ENCODE data around the gene MYL10.

DNA sequence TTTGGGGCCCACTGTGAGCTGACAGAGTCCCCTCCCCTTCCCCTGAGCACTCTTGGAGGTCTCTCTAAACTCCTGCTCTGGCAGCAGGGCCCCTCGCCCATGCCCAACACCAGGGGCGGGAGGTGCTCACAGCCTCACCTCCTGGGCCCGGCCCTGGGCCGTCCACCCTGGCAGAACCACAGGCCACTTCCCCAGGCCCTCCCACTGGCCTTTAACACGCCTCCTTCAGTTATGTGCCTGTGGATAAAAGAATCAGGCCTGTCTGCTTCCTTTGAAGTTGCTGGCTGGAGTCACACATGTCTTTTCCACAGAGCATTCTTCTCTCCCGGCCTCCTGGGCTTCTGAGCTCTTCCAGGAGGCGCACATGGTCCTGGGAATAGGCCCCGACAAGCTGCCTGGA, 10.2 kb downstream of the MYL10 start:
- TF ChIP-seq, protein P1, sequence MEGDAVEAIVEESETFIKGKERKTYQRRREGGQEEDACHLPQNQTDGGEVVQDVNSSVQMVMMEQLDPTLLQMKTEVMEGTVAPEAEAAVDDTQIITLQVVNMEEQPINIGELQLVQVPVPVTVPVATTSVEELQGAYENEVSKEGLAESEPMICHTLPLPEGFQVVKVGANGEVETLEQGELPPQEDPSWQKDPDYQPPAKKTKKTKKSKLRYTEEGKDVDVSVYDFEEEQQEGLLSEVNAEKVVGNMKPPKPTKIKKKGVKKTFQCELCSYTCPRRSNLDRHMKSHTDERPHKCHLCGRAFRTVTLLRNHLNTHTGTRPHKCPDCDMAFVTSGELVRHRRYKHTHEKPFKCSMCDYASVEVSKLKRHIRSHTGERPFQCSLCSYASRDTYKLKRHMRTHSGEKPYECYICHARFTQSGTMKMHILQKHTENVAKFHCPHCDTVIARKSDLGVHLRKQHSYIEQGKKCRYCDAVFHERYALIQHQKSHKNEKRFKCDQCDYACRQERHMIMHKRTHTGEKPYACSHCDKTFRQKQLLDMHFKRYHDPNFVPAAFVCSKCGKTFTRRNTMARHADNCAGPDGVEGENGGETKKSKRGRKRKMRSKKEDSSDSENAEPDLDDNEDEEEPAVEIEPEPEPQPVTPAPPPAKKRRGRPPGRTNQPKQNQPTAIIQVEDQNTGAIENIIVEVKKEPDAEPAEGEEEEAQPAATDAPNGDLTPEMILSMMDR (IDR thresholded peaks at IDR 0.05; ENCODE audit: low read depth, low read length, poor library complexity, severe bottlenecking), result no peak
- TF ChIP-seq EZH2phosphoT487 (IDR thresholded peaks at IDR 0.05; ENCODE audit: borderline replicate concordance, low read length), result no peak
